ENCODE results near the gene P2RX5.
"Not testable (repeated sequence)": the region's sequence is repeated elsewhere in the genome, so short reads cannot be mapped to it uniquely, and the experiment has no call there.

The P2RX5 gene, protein sequence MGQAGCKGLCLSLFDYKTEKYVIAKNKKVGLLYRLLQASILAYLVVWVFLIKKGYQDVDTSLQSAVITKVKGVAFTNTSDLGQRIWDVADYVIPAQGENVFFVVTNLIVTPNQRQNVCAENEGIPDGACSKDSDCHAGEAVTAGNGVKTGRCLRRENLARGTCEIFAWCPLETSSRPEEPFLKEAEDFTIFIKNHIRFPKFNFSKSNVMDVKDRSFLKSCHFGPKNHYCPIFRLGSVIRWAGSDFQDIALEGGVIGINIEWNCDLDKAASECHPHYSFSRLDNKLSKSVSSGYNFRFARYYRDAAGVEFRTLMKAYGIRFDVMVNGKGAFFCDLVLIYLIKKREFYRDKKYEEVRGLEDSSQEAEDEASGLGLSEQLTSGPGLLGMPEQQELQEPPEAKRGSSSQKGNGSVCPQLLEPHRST

DNA sequence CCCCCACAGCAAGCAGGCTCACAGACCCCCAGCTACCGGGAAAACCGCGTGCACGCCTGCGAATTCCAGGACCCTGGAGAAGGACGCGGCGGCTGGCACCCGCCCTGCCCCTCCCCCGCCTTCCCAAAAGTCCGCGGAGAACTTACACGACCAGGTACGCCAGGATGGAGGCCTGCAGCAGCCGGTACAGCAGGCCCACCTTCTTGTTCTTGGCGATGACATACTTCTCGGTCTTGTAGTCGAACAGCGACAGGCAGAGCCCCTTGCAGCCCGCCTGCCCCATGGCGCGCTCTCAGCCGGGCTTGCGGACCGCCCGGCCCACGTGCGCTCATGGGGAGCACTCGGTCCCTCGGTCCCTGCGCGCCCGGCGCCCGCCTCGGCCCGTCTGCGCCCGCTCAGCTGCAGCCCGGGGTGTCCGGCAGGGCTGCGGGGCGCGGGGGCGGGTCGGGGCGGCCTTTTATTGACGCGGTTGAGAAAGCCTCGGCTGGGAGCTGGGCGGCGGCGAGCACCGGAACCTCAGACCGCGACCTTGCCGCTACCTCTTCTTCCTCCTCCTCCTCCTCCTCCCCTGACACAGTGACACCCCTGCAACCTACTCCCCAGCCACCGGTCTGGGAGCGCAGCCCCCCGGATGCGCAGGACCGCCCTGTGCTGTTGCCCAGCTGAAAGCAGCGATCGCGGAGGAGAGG, at the start of gene P2RX5:
TSS of gene P2RX5 (minus strand) at position 433 of the 689 bp plus-strand sequence. CDS start at position 283, 150 bp downstream.
- DNase-seq, result peak; percentile 65

DNA sequence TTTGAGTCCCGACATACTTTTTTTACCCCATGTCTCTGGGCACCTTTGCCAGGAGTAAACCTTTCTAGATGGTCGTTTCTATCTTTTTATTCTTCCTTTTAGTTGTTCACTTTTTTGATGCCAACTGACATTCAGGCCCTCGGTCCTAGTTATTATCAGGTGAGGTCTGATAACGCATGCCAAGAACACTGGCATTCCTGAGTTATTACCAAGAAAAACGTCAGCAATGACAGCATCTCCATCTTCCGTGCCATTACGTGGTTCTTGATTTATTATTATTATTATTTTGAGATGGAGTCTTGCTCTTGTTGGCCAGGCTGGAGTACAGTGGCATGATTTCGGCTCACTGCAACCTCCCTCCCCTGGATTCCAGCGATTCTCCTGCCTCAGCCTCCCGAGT, 49.1 kb upstream of the P2RX5 start:
- DNase-seq, result no peak

DNA sequence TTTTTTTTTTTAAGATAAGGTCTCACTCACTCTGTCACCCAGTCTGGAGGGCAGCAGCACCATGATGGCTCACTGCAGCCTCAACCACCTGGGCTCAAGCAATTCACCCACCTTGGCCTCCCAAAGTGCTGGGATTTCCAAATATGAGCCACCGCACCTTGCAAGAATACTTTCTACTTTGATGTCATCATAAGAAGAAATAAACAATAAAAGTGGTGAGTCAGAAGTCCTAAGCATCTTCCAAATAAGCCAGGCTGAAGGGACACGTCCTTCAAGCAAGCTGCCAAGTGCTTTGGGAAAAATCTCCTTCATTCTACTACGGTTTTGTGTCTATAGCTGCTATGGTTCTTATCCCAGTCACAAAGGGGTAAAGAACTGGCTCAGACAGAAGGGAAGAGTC, 48.1 kb upstream of the P2RX5 start:
- DNase-seq, result no peak

DNA sequence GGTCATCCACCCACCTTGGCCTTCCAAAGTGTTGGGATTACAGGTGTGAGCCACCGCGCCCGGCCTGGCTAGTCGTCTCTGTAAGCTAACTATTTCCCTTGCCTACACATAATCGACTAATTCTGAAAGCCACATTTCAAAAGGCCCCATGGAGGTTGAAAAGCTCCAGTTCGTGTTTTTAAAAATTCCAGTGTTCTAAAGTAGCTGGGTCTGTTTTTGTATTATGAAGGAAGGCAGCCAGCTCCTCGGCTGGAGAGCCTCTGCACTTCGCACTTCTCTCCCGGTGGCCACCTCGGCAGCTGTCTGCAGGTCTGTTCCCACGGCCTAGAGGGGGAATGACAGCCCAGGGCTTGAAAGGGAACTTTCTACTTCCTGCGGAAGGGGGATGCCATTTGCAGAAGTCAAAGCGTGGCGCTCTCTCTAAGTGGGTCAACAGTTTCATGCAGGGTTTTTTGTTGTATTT, 44.7 kb upstream of the P2RX5 start:
- DNase-seq, result no peak

DNA sequence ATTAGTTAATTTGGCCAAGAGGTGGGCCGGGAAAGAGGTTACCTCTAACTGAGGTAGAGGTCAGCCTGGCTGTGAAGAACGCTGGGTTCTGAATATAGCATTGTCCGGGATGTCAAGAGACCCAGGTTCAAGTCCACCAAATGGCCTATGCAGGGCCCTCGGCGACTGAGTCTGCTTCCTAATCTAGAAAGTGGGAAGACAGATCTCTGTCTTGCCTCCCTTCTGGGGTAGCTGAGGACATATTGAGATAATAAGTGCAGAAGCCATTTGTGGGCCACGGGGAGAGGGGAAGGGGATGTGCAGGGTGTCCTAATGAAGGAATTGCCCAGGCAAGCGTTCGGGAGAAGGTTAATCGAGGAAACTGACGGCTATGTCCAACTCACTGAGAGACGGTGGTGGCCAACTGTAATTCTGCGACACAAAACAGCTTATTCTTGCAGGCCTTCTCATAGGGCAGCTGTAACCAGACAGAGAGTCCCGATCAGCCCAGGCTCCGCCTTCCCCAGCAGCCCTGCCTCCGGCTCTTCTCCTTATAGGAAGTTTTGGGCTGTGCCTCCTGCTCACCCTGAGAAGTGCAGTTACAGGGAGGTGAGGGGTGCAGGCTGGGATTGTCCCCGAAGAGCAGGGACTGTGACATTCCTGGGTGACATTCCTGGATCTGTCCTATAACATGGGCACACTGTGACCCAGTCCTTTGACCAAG, 43.6 kb upstream of the P2RX5 start:
- DNase-seq, result no peak

DNA sequence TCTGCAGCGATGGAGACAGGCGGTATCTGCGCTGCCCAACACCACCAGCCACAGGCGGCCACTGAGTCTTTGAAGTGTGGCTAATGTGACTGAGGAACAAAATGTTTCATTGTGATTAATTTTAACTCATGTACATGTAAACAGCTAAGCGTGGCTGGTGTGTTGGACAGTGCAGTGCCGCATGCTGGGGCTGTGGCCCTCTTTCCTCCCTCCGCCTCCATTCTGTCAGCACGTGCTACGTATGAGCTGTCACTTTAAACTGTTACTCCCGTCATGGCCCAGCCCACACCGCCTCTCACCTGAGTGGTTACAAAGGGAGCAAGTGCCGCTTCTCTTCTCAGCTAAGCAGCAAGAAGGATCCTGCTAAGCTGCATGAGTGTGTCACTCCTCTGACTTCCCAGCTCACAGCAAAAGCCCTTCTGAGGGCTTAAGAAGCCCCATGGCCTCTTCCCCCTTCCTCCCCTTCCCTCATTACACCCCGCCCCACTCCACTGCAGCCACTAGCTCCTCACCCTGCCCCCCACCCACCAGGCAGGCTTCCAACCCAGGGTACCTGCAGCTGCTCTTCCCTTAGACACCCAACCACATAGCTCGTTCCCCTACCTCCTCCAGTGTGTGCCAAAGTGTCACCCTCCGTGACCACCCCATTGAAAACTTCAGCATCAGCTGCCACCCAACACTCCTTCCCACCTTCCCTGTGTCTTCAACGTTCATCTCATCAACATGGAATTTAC, 42.8 kb upstream of the P2RX5 start:
- peak; percentile 57 for DNase-seq

DNA sequence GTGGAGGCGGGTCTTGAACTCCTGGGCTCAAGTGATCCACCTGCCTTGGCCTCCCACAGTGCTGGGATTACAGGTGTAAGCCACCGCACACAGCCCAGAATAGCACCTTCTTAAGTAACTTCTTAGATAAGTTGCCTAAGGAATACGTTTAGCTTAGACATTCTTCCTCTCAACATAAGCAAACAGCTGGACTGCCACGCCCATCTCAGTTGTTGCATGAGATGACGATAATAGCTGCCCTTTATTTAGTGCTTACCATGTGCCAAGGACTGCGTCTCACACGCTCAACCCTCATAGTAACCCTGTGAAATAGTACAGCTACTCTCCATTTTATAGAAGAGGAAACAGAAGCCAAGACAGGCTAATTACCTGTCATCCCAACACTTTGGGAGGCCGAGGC, 39.6 kb upstream of the P2RX5 start:
- no peak for DNase-seq

DNA sequence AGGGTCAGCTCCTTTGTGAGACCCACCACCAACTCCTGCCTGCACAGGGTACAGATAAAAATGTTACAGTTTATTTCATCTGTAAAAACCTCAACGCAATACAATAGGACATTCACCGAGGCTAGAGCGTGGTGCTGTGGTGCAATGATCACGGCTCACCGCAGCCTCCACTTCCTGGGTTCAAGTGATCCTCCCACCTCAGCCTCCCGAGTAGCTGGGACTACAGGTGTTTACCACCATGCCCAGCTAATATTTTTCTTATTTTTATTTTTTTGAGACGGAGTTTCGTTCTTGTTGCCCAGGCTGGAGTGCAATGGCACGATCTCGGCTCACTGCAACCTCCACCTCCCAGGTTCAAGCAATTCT, 38.9 kb upstream of the P2RX5 start:
- DNase-seq, result not testable (repeated sequence)

DNA sequence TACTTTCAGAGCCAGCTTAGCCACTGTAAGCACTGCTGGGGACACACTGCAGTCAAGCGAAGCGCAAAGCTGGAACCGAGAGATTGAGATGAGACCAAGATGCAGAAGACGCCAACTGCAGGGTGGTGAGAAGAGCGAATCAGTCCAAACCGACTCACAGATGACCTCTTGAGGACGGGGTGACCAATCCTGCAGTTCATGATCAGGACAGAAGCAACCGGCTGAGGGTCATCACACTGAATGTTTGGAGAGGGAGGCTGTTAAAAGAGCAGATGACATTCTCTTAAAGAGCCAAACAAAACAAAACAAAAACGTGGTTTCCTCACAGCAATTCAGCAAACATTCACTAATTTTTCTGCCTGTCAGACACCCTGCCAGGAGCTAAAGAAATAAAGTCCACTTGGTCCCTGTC, 36.3 kb upstream of the P2RX5 start:
- DNase-seq, result no peak

DNA sequence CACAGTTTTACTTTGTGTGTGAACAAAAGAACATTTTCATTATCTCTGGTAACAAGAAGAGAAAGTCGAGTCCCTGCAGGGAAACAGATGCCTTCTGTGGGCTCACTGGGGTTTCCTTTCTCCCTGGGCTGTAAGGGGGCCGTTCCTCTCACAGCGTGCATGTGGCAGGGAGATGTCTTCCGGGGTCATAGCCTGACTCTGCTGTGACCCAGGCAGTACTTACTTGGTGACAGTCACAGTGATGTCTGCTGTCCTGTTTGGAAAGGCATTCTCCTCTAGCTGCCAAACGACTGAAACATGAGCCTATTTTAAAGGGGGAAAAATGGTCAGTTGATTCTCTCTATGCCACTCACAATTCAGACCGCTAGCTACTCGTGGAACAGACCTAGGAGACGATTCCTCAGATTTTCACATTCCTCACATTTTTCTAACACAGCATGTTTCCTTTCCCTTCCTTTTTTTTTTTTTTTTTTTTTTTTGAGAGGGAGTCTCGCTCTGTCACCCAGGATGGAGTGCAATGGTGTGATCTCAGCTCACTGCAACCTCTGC, 35.0 kb upstream of the P2RX5 start:
- DNase-seq, result no peak

DNA sequence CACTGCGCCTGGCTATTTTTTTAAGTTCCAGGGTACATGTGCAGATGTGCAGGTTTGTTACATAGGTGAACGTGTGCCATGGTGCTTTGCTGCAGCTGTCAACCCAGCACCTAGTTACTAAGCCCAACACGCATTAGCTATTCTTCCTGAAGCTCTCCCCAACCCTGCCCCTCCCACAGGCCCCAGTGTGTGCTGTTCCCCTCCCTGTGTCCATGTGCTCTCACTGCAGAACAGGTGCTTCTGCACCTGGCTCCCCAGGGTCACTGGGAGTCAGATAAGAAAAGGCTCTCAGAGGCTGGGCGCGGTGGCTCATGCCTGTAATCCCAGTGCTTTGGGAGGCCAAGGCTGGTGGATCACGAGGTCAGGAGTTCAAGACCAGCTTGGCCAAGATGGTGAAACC, 33.9 kb upstream of the P2RX5 start:
- DNase-seq, result no peak

DNA sequence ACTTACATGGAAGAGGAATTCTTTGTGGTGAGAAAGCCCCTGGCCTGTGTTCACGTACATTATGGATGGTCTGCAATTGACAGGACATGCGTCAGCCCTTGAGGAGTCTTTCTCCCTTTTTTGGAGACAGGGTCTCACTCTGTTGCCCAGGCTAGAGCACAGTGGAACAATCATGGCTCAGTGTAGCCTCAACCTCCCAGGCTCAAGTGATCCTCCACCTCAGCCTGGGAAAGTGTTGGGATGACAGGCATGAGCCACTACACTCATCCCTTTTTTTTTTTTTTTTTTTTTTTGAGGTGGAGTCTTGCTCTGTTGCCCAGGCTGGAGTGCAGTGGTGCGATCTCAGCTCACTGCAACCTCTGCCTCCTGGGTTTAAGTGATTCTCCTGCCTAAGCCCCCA, 32.1 kb upstream of the P2RX5 start:
- DNase-seq, result not testable (repeated sequence)

DNA sequence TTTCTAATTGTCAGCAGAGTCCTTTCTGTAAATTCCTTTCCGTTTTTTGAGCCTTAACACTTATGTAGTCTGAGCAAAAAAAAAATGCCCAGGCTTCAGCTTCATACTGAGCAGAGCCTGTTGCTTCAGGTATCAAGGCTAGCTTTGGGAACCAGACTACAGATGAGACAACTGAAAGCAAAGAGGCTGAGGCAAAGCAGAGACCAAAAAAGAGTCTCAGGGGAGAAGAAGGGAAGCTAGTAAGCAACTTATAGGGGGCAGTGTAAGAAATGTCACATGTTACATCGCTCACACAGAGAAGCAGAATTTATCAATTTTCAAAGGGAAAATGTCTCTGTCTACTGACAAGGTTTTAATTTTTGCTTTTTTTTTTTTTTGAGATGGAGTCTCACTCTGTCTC, 31.1 kb upstream of the P2RX5 start:
- DNase-seq, result no peak

DNA sequence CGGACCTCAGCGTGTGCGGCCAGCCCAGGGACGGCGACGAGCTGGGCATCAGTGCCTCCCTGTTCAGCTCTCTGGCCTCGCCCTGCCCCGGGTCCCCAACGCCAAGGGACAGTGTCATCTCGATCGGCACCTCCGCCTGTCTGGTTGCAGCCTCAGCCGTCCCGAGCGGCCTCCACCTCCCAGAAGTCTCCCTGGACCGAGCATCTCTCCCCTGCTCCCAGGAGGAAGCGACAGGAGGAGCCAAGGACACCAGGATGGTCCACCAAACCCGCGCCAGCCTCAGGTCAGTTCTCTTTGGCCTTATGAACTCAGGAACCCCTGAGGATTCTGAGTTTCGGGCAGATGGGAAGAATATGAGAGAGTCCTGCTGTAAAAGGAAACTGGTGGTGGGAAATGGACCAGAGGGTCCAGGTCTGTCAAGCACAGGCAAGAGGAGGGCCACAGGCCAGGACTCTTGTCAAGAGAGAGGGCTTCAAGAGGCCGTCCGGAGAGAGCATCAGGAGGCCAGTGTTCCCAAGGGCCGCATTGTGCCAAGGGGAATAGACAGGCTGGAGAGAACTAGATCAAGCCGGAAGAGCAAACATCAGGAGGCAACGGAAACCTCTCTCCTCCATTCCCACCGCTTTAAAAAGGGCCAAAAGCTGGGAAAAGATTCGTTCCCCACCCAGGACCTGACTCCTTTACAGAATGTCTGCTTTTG, 28.6 kb upstream of the P2RX5 start:
- DNase-seq, result no peak

DNA sequence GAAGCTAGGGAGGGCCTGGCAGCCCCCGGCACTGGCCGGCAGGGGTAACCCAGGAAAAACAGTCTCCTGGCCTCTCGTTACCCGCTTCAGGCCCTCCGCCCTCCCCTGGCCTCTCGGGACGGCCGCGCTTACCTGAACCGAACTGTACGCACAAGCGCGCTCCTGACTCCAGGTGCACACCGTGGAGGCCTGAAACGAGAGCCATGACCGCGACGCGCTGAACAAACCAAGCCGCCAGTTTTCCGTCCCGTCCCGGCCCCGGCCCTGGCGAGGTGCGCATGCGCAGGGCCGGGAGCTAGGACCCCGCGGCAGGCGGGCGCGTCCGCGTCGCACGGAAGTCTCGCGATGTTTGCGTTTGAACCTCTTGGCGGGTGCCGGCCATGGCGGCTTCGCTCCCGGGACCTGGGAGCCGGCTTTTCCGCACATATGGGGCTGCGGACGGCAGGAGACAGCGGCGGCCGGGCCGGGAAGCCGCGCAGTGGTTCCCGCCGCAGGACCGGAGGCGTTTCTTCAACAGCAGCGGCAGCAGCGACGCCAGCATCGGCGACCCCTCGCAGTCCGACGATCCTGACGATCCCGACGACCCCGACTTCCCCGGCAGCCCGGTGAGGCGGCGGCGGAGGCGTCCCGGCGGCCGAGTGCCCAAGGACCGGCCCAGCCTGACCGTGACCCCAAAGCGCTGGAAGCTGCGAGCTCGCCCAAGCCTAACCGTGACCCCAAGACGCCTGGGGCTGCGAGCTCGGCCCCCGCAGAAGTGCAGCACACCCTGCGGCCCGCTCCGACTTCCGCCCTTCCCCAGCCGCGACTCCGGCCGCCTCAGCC, 27.8 kb upstream of the P2RX5 start, which contains the start of gene HASPIN:
TSS of gene HASPIN (plus strand) at position 348 of the 822 bp plus-strand sequence. CDS start at position 381, 33 bp downstream.
- DNase-seq, result peak; percentile 96

DNA sequence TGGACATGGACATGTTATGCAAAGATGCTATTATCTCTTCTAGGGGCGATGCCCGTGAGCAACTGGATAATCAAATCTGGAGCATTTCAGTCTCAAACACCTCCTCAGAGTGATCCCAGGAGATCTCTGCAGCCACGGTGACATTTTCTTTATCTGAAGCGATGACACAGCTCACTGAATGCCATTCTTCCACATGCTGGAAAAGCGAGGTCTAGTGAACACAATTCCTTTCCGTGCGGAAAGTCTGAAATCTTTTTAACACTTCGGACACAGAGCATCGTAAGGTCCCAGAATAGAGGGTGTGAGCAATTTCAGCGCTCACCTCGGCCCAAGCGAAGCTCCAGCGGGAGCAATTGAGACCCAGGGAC, 27.2 kb upstream of the P2RX5 start:
- DNase-seq, result no peak

DNA sequence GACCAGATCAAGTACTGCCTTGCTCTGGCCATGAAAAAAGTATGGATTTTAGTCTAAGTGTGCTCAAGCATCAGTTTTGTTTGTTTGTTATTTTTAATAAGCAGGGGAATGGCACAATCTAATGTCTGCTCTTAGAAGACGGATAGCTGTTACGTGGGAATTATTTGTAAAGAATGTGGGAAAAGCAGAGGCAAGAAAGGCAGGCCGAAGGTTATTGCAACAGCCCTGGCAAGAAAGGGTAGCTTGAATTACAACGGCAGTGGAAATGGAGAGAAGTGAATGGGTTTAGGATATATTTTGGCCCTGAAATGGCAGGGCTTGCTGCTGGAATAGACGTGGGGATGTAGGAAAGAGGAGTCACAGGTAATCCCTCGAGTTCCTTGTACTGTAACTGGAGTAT, 26.8 kb upstream of the P2RX5 start:
- no peak for DNase-seq

DNA sequence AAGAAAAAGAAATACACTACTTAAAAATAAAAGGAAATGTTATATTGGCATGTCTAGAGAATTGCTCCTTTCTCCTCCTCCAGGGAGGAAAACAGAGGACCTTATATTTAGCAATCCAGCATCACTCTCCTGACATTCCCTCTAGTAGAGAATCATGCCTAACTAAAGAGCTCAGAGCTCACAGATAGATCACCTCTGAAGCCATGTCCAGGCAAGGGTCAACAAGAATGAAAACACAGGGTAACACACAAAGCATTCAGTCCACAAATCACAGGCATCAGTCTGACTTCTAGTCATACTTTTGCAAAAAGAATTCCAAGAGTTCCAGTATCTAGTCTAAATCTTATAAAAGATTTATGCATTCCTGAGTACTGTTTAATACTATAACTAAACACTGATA, 23.3 kb upstream of the P2RX5 start:
- DNase-seq, result no peak

DNA sequence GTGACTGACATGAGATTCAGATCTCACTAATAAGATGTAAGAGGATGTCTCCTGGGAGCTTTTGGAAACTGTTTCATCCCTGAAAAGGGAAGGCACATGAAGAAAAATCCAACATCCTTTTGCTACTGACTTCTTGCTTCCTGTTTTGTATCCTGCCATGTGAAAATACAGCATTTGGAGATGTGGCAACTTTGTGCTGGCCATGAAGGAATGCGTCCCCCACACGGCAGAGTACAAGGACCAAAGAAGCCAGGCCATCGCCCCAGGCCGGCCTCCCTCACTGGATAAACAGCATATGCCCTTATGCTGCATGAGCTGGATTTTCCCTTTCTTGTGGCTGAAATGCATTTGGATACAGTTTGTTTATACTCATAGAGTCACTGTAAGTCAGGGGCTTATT, 22.2 kb upstream of the P2RX5 start:
- DNase-seq, result no peak

DNA sequence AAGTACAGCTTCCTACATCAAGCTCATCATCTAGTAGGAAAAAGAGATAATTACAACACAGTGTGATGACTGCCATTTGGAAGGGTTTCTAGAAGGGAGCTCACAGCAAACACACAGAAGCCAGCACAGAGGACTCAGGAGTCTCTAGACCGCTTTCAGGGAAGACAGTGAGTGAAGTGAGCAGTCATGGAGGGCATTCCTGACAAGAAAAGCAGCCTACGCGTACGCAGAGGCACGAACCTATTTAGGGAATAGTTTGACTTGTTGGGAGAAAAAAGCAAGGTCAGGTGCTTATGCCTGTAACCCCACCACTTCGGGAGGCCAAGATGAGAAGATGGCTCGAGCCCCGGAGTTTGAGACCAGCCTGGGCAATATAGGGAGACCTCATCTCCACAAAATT, 19.3 kb upstream of the P2RX5 start:
- no peak for DNase-seq

DNA sequence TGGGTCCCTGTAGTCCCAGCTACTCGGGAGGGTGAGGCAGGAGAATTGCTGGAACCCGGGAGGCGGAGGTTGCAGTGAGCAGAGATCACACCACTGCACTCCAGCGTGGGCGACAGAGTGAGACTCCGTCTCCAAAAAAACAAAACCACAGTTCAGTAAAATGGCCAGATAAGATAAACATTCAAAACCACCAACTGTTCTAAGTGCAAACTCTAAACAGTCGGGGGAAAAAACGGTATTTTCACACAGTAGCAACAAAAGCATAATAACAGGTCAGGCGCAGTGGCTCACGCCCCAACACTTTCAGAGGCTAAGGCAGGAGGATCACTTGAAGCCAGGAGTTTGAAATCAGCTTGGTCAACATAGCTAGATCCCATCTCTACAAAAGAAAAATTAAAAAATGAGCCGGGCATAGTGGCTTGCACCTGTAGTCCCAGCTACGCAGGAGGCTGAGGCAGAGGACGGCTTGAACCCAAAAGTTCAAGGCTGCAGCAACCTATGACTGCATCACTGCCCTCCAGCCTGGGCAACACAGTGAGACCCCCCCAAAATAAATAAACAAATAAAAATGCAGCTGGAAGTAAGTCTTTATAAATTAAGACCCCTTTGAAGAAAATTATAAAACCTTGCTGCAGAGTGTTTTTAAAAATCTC, 17.0 kb upstream of the P2RX5 start:
- no peak for DNase-seq

Measured in activated CD4-positive, CD25-positive, alpha-beta regulatory T cell treated with anti-CD3 and anti-CD28 coated beads, Interleukin-2, amount 50 U/mL, for 72 hours (primary cell).